Stimulated activated CD4-positive, alpha-beta T cell treated with anti-CD3 and anti-CD28 coated beads, Interleukin-2, amount 100 ng/mL, for 24 hours (primary cell): Measurements from ENCODE around the gene TBC1D3.
"Not testable (repeated sequence)": the region's sequence is repeated elsewhere in the genome, so short reads cannot be mapped to it uniquely, and the experiment has no call there.

Experiments used
- DNase-seq, 2 donors: peaks; one replicate each; pipeline ENCODE4 v3.0.0-alpha.2; 2020

The TBC1D3 gene

DNA sequence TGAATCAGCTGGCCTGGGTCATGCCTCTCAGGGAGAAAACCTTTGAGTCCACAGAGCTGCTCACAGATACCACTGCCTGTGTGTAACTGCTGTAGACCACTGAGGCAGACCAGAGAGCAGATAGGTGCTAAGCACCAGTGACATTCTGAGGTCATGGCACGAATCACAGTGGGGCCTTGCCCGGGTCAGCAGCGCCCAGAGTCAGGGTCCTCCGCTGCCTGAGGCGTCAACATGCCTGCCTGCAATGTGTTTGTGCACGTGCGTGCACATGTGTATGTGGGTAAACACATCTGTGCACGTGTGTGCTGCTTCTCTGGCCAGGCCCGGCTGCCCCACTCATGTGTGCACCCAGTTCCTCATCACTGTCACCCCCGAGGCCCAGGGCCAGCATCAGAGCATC, at the start of gene TBC1D3:
Gene TBC1D3 (minus strand): TSS at position 101 of the 400 bp plus-strand sequence. CDS start 1,526 bp downstream, outside the sequence.
- not testable (repeated sequence) for DNase-seq

DNA sequence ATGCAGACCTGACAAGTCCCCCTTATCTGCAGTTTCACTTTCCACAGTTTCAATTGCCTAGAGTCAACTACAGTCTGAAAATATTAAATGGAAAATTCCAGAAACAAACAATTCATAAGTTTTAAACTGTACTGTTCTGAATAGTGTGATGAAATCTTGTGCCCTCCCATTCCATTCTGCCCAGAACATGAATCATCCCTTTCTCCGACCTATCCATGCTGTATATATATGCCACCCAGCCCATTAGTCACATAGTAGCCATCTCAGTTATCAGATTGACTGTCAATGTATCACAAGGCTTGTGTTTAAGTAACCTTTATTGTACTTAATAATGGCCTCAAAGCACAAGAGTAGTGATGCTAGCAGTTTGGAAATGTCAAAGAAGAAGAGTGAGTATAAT, 40.4 kb upstream of the TBC1D3 start:
- DNase-seq = not testable (repeated sequence)

DNA sequence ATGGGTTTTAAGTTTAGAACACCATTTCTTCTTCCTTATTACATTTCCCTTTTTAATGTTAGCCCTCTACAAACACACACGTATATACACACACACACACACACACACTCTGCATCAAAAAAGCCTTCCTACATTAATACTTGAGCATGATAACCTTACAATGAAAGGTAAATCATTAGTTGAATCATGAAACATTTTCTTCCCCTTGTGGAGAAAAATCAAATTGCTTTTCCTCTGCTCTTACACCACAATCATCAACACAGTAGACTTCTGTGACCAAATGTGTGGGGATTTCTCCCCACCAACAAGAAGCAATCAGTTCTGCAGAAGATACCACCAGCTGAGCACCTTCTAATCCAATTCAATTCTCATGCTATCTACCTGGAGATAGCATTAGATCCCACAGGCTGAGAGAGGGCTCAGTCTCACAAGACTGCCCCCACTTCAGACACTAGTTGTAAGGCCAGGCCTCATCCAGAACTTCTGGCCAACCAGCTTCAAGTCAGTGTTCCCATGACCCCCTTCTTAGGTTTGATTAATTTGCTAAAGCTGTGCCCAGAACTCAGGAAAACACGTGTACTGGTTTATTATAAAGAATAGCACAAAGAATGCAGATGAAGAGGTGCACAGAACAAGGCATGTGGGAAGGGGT, 33.6 kb upstream of the TBC1D3 start:
- not testable (repeated sequence) for DNase-seq

GRCh38 chr17:38220867-38221266, 28.5 kb upstream of the TBC1D3 start:
- not testable (repeated sequence) for DNase-seq

DNA sequence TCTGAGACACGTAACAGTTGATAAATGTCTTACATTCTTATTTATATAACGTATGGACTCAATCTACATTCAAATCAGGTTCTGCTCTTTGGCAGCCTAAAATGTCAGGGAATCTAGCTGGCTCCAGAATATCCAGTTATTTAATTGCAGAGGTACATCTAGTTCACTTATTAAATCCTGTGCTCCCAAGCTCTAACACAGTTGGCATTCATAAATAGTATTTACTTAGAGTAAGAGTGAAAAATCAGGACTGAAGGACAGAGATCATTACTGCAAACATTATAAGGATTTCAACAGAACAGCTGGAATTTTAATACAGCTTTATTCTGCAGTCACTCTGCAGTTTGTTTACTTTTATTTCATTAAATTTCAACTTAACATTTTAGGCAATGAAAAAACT, 7.9 kb upstream of the TBC1D3 start:
- DNase-seq = not testable (repeated sequence)

GRCh38 chr17:38134860-38135259, 57.5 kb downstream of the TBC1D3 start:
- not testable (repeated sequence) for DNase-seq
